Cerebellar nuclear complex (tissue), 1 donor: ENCODE measurements around the gene GRAMD1A.
"Not testable (repeated sequence)": the region's sequence is repeated elsewhere in the genome, so short reads cannot be mapped to it uniquely, and the experiment has no call there.

Source experiments
- DNase-seq, 2 experiments: peaks; one replicate each; lab custom pipeline; 2025; lab: John Stamatoyannopoulos, UW

Gene GRAMD1A

GRCh38 chr19:34999498-35000337 is at the start of gene GRAMD1A:
Gene GRAMD1A (plus strand): TSS chr19:35000323. CDS start chr19:35000479, 156 bp downstream.
- peak; percentile 21 to 35 for DNase-seq

DNA sequence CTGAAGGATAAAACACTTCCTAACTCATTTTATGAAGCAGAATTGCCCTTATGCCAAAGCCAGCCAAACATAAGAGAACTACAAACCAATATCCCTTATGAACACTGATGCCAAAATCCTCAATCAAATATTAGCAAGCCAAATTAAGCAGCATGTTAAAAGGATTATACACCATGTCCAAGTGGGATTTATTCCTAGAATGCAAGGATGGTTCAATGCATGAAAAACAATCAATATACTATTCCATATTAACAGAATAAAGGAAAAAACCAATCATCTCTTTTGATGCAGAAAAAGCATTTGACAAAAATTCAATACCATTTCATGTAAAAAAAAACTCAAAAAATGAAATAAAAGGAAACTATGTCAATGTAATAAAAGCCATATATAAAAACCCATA is 47.0 kb upstream of the GRAMD1A start:
- DNase-seq: no peak

GRCh38 chr19:34957830-34958751 is 42.0 kb upstream of the GRAMD1A start:
- no peak for DNase-seq

- DNase-seq: no peak
These were observed 41.1 kb upstream of the GRAMD1A start for GRCh38 chr19:34959021-34959420.

GRCh38 chr19:34960103-34960805 is 39.9 kb upstream of the GRAMD1A start:
- DNase-seq: no peak

DNA sequence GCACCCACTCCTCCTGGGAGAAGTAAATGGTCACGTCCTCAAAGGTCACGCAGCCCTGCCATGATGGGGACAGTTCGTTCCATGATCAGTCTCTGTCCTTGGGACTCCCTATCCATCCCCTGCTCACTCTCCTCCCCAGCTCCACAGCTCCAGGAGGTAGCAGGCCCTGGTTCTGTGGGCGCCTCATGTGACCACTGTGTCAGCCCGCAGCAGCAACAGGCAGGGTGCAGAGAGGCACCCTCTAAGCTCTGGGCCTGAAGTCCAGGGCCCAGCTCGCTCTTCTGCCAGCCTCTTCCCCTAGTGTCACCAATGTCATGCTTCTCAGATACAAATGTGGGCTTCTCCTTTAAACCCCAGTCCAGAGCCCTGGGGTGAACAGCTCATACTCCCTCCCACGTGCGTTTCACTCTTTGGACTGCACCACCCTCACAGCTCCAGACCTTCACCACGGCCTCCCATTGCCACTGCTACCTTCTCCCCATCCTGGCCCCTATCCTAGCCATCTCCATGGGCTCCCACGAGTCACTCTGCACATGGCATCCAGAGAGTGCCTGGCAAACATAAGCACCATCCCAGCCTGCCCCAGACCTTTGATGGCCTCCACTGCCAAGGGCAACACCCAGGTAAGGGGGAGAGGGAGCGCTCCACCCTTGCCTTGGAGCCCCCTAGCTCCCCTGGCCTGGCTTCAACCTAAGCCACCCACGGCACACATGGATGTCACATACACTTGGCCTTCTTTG is 39.0 kb upstream of the GRAMD1A start:
- DNase-seq: no peak

DNA sequence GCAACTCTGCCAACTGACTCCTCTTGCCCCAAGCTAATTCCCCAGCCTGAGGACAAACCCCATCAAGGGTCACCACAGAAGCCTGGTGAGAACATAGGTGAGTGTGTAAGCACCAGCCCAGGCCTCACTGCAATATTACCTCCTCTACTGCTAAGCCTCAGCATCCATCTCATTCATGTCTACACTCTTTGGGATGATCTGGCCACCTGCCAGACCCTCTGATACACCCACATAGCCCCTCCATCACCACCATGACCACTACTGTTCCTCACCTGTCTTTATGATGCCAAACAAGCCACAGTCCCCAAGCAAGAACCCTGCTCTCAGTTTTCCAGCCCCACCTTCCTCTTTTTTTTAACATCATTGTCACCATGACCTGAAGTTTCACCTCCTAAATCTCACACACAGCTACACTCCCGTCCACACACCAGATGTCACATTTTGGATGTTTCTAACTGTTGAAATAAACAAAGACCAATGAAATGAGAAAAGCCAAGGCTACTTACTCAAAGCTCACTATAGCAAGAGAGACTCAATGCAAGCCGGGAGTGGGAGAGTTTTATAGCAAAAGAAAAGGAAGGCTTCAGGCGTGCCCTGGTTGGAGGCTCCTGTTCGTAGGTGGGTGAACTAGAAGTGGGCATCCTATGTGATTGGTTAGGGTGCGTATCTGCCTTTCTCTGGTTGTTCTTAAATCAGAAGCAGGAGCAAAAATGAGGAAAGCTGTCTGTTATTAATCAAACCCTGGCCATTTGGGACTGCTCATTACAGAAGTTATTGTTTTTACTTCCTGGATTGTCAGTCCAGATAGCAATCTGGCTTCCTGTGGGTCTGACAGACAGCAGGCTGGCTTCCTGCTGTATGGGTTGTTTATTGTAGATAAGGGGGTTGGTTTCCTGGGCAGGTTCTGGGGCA is 38.1 kb upstream of the GRAMD1A start:
- no peak for DNase-seq

DNA sequence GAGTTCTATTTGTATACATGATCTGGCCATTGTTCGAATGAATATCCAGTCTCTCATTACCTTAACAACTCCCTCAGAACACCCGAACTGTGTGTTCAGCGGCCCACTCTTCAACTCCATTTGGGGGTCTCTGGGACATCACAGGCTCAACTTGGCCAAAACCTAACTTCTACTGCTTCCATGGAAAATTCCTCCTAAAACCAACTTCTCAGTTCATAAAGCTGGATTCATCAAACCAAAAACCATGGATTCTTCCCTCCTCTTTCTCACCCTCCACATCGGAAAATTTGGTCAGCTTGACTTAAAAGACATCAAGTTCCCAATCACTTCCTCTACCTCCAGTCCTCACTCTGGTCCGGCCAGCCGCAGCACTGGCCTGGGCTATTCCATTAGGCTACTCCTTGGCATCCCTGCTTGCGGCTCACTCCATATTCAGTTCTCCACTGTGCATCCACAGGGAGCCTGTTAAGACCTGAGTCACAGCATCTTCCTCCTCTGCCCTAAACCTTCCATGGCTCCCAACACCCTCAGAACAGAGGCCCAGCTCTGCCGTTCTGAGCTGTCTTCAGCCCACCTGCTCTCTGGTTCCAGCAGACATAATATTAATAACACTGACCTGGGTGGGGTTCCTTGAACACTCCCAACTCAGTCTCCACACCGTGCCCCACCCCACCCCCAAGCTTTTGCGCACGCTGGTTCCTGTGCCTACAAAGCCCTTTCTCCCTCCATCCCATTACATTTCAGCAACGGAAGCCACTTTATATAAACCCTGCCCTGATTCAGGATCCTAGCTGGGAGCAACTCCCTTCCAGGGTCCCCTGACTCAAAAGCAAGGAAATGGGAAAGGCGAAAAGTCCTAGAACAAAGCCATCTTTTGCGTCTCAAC is 37.2 kb upstream of the GRAMD1A start:
- no peak for DNase-seq

GRCh38 chr19:34963573-34964406 is 36.3 kb upstream of the GRAMD1A start, which contains the start of gene ZNF792:
Gene ZNF792 (minus strand): TSS chr19:34964229. CDS start chr19:34963662, 567 bp downstream.
- DNase-seq: no peak

DNA sequence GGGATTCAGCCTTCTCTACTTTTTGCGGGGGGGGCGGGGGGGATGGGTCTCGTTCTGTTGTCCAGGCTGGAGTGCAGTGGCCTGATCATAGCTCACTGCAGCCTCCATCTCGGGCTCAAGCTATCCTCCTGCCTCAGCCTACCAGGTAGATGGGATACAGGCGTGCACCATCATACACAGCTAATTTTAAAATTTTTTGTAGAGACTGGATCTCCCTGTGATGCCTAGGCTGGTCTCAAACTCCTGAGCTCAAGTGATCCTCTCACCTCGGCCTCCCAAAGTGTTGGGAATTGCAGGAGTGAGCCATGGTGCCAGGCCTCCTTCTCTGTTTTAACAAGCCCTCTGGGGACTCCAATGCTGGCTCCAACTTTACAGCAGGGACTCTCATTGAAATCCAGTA is 35.5 kb upstream of the GRAMD1A start:
- no peak for DNase-seq

DNA sequence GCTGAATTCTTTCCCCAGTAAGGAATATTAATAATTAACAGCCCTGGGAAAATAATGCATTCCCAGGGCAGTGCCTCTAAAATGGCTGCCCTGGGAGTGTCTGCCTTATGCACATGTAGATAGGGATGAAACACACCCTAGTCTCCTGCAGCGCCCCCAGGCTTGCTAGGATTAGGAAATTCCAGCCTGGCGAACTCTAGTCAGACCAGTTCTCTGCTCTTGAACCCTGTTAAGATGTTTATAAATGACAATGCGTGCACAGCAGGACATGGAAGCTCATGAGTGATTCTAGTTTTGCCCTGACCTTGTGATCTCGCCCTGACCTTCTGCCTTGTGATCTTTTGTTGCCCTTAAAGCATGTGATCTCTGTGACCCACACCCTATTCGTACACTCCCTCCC is 34.6 kb upstream of the GRAMD1A start:
- DNase-seq: not testable (repeated sequence)

- no peak for DNase-seq
These were observed 32.6 kb upstream of the GRAMD1A start for GRCh38 chr19:34967551-34967950.

- no peak for DNase-seq
These were observed 30.4 kb upstream of the GRAMD1A start for GRCh38 chr19:34969721-34970120.

DNA sequence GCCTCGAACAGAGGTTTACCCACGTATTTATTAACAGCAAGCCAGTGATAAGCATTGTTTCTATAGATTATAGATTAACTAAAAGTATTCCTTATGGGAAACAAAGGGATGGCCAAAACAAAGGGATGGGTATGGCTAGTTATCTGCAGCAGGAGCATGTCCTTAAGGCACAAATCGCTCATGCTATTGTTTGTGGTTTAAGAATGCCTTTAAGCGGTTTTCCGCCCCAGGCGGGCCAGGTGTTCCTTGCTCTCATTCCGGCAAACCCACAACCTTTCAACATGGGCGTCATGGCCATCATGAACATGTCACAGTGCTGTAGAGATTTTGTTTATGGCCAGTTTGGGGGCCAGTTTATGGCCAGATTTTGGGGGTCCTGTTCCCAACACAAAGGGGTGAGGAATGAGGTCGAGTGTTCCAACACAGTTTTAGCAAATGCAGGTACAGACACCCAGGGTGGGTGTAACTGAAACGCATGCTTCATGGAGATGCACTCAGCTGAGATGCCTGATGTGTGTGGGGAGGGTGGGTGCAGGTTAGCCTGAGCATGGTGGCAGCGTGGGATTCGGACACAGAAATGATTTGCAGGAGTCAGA is 29.8 kb upstream of the GRAMD1A start:
- not testable (repeated sequence) for DNase-seq

DNA sequence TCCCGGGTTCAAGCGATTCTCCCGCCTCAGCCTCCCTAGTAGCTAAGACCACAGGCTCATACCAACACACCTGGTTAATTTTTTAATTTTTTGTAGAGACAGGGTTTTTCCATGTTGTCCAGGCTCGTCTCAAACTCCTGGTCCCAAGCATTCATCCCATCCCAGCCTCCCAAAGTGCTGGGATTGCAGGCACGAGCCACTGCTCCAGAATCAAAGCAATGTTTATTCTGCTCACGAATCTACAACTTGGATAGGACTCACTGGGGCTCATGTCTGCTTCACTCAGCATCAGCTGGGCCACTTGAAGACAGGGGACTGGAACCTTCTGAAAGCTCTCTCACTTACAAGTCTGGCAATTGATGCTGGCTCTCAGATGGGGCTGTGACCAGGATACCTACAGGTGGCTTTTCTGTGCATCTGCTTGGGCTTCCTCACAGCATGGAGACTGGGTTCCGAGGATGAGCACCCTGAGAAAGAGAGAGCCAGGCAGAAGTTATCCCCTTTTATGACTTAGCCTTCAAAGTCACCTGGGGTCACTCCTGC is 27.9 kb upstream of the GRAMD1A start:
- no peak for DNase-seq

DNA sequence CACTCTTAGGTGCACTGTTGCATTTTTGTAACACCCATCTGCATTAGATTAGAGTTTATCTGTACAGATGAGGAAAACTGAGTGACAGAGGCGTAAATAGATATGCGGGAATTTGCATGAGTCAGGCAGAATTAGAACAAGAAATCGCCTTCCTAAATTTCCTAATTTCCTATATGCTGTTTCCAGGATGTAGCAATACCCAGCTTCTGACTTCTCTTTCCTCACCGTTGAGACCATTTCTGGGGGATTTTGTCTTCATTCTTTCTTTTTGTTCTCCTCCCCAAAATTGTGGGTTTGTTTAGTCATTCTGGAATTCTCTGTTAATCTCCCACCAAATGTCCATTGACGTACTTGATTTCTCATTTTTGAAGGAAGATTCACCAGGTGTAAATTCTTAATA is 25.5 kb upstream of the GRAMD1A start:
- DNase-seq: no peak

GRCh38 chr19:34975056-34975455 is 25.1 kb upstream of the GRAMD1A start:
- no peak for DNase-seq

DNA sequence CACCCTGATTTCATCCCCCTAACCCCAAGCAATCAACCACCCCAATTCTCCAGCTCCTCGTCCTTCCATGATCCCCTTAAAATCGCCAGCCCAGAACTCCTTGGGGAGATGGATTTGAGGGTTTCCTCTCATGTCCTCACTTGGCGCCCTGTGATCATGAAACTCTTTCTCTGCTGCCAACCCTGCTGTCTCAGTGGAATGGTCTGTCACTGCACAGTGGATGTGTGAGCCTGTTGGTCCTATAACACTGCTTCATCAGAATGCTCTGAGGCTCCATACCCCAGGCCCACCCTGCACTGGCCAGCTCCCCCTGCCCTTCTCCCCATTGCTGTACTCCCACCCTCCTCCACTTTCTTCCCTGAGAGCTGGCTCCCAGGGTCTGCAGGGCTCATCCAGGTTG is 23.5 kb upstream of the GRAMD1A start:
- DNase-seq: no peak
